IPS-18c (cell line): ENCODE measurements around the gene PPP1R12B.
"Not testable (repeated sequence)": the region's sequence is repeated elsewhere in the genome, so short reads cannot be mapped to it uniquely, and the experiment has no call there.

Experiments
- H3K4me3 ChIP-seq: 2 replicates; pipeline ENCODE4 v1.7.0; 2013; ENCODE audit warnings: low read depth, mild to moderate bottlenecking, low read length, moderate library complexity; ENCODE audit not compliant: insufficient read depth
- H3K9me3 ChIP-seq: one replicate; pipeline ENCODE4 v1.6.1; 2013; ENCODE audit warnings: mild to moderate bottlenecking, low read length, moderate library complexity; ENCODE audit not compliant: control insufficient read depth, insufficient read depth

Gene PPP1R12B

GRCh38 chr1:202375175-202375574 is 26.7 kb downstream of the PPP1R12B start:
- H3K4me3 ChIP-seq, H3K9me3 ChIP-seq: not testable (repeated sequence)

DNA sequence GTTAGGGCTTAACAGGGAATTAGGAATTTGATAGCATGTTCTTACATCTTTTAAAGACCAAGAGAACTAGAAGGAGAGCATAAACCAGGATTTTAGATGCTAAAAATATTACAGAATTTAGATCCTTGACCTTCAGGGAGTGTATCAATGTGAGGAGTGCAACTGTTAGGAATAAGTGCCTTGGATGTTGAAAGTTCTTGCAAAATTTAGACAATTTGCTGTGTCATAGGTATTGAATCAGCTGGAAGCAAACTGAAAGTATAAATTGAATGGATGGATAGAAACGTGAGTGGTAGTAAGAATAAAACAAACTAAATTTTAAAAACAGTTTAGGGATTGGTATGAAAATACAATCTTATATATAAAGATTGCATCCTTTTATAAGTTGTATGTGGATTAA is 27.7 kb downstream of the PPP1R12B start:
- no peak overlapping the region for H3K4me3 ChIP-seq

GRCh38 chr1:202379884-202380529 is 31.5 kb downstream of the PPP1R12B start:
- H3K4me3 ChIP-seq, H3K9me3 ChIP-seq: not testable (repeated sequence)

More for the DNA sequence above, 27.7 kb downstream of the PPP1R12B start:
- peaks cover 2% of the 10 kb centered on the region for H3K9me3 ChIP-seq

DNA sequence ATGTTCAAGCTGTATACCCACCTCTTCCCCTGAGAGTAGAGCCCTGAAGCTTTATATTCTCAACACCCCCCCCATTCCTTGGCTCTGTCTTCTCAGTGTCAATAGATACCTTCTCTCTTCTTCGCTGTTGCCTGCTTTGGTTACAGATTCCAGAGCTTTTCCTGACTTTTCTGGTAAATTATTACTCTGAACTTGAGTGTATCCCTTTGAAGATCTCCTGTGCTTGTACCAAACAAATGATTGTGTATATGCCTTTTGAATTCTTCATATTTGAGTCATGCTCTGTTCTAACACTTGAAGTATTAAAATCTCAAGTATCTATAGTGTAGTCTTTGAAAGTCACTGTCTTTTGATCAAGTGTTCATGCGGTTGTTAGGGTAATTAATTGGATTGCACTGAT is 32.0 kb downstream of the PPP1R12B start:
- H3K4me3 ChIP-seq, H3K9me3 ChIP-seq: not testable (repeated sequence)

DNA sequence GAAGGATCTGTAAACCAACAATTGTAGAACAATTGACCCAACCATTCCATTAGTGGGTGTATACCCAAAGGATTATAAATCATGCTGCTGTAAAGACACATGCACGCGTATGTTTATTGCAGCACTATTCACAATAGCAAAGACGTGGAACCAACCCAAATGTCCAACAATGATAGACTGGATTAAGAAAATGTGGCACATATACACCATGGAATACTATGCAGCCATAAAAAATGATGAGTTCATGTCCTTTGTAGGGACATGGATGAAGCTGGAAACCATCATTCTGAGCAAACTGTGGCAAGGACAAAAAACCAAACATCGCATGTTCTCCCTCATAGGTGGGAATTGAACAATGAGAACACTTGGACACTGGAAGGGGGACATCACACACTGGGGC is 33.4 kb downstream of the PPP1R12B start:
- not testable (repeated sequence) for H3K4me3 ChIP-seq, H3K9me3 ChIP-seq

DNA sequence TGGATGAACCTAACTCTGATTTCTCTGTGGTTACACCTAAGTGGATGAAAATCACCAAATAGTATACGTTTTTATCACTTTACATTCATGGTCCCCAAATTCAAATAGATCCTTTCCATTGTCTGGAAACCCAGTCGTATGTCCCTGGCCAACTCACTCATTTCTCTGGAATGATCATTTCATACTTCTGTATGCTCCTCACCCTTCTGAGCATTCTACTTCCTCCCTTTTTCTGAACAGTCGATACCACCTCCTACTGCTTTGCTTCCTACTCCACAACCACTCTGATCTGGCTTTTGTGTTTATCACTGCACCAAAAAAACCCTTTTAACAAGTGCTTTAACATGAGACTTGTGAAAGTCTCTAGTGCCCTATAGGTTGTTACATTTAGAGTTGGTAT is 47.3 kb downstream of the PPP1R12B start:
- not testable (repeated sequence) for H3K9me3 ChIP-seq, H3K4me3 ChIP-seq

- Histone ChIP-seq H3K9me3 (no peaks in the 10 kb centered on the region), H3K4me3 (no peak overlapping the region)
Observed at GRCh38 chr1:202397256-202397655, 48.8 kb downstream of the PPP1R12B start.

DNA sequence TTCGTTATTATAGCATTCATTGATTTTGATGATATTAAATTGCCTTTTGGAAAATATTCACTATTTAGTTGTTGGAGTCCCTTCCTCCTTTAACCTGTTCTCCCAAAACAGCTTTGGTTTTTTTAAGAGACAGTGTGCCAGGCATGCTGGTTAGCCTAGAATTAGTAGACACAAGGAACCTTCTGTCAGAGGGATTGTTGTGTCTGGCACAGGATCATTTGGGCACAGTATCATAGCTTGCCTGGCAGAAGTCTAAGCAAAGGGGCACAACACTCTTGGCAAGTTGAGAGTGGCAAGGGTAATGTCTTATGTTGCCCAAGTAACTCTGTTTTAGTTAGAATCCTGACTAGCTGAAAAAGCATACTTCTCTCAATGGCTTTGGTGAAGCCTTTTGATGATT is 49.9 kb downstream of the PPP1R12B start:
- not testable (repeated sequence) for H3K4me3 ChIP-seq, H3K9me3 ChIP-seq

GRCh38 chr1:202401771-202402170 is 53.3 kb downstream of the PPP1R12B start:
- H3K9me3 ChIP-seq, H3K4me3 ChIP-seq: not testable (repeated sequence)

DNA sequence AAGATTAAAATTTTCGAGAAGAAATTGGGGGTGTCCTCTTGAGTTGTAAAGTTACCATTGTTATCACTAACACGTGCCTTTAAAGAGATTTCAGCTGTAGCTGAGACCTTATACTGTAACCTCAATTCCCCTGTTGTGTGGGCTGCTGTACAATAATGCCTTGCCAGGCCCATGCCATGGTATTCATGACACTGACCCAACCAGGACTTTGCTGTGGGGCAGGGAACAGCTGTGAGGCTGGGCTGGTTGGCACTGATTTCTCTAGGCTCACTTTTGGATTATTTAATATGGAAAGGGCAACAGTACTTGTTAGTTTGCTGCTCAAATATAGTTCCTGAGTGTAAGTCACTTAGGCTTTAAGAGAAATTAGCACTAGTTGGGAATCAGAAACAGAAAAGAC is 54.9 kb downstream of the PPP1R12B start:
- H3K4me3 ChIP-seq = not testable (repeated sequence)

DNA sequence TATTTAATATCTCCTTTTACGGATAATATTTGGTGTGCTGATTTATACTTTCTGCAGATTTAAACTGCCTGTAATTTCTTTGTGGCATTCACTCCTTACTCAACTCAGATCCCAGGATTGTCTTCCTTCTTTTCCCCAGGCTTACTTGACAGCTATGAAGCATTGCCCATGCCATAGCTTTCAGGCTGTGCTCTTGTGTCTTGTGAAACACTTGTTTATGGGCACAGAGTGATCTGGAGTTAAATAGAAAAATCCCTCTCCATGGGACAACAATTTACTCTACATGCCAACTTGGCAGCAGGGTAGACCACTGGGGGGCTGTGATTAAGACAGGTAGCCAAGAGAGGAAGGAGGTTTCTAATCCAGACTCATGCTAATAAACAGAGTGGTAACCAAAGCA is 57.4 kb downstream of the PPP1R12B start:
- H3K9me3 ChIP-seq = no peaks in the 10 kb centered on the region
- H3K4me3 ChIP-seq = no peak overlapping the region

More for the DNA sequence above, 54.9 kb downstream of the PPP1R12B start:
- H3K9me3 ChIP-seq = not testable (repeated sequence)

GRCh38 chr1:202406896-202407295 is 58.4 kb downstream of the PPP1R12B start:
- H3K4me3 ChIP-seq, H3K9me3 ChIP-seq: not testable (repeated sequence)

- H3K4me3 ChIP-seq, H3K9me3 ChIP-seq: not testable (repeated sequence)
Observed at GRCh38 chr1:202407378-202407777, 58.9 kb downstream of the PPP1R12B start.

DNA sequence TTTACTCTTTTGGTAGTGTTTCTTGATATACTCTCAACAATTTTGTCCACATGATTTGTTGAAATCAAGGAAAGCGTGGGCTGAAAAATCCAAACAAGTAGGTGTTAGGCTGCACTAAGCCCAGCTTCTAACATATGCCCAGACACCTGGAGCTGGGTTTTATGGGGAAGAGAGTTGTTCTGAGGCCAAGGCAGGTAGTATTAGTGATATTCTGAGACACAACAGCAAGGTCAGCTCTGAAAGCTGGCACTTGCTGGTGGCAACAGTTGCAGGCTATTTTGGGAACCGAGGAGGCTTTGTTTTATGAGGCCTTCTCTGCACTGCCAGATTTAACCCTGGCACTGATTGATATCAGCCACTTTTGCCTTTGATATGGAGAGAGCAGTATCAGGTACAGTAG is 61.8 kb downstream of the PPP1R12B start:
- H3K4me3 ChIP-seq = not testable (repeated sequence)

GRCh38 chr1:202410854-202411357 is 62.4 kb downstream of the PPP1R12B start:
- not testable (repeated sequence) for H3K9me3 ChIP-seq, H3K4me3 ChIP-seq

More for the DNA sequence above, 61.8 kb downstream of the PPP1R12B start:
- not testable (repeated sequence) for H3K9me3 ChIP-seq

DNA sequence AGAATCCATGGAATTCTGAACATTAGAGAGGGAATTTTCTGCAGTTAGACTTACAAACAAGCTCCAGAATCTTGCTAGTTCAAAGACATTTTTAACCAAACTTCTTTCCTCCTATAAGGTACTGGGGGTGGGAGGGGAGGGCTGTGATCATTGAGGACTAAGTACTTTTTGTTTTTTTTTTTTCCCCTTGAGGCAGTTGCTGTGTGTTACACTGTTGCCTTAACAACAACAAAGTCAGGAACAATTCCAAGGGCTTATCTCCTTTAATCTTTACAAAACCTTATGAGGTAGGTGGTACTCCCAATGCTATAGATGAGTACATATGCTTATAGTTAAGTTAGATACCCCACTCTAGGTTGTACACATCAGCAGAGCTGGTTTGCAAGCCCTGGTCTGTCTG is 62.9 kb downstream of the PPP1R12B start:
- Histone ChIP-seq H3K9me3 (no peaks in the 10 kb centered on the region), H3K4me3 (no peak overlapping the region)

DNA sequence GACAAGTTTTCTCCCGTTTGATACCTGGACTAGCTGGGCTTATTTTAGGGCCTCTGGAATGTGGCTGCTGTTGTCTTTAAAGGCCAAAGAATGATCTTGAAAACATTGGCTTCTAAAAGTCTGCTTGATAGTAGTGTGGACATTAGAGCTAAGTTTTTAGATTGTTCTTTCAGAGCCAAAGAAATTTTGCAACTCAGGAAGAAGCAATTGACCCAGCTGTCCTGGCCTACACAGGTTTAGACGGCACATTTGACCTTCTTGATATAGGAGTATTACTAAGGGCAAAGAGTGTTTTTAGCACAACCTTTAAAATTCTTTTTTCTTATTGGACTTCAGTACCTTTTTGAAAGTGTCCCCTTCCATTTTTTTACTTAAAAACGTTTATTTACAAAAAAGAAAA is 63.9 kb downstream of the PPP1R12B start:
- H3K9me3 ChIP-seq, H3K4me3 ChIP-seq: not testable (repeated sequence)

DNA sequence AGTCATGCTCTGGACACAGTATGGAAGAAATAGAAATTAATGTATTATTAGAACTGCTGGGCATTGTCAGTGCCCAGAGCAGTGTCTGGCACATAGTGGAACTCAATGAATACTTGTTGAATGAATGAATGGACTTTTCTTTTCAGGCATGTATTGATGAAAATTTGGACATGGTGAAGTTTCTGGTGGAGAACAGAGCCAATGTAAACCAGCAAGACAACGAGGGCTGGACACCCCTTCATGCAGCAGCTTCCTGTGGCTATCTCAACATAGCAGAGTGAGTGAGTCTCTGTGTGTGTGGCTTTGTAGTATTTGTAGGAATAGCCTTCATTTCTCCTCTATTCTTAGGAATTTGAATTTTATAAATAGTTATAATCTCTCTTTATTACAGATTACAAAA is 68.1 kb downstream of the PPP1R12B start:
- H3K9me3 ChIP-seq = no peaks in the 10 kb centered on the region

DNA sequence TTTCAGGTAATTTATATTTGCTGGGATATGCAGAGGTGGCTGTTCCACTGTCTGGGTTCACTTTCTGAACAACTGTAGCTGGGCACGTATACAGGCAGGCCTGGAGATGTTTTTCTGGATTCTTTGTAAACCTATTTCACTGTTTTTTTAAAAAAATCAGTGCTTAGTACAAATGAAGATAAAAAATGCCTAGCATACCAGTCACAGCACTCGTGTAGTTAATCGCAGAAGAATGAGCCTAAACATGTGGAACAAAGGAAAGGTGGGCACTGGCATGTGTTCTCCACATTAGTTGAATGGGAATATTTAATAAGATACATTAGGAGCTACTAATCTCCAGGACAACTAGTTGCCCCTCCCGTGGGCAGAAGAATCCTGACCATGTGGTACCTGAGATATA is 68.6 kb downstream of the PPP1R12B start:
- not testable (repeated sequence) for H3K4me3 ChIP-seq, H3K9me3 ChIP-seq

More for the DNA sequence above, 68.1 kb downstream of the PPP1R12B start:
- H3K4me3 ChIP-seq = no peak overlapping the region
